HEK293 (cell line): ENCODE results near the gene CRHBP.

Experiments used
- CTCF ChIA-PET: fragments of 350-600 bp; formaldehyde crosslinking; extraction: SDS; loops from one replicate; lab custom pipeline; 2021; ENCODE audit warnings: antibody characterized with exemption; lab: Yijun Ruan, JAX
- POLR2A ChIA-PET: fragments of 300-600 bp; formaldehyde crosslinking; extraction: SDS; loops from one replicate; lab custom pipeline; 2020; ENCODE audit warnings: antibody characterized with exemption, inconsistent platforms; lab: Yijun Ruan, JAX
- H3K27ac ChIP-seq: fragments of 200-500 bp; sonication (Bioruptor generic); 2 replicates; pipeline ENCODE4 v1.5.1; 2014; ENCODE audit warnings: low read depth, low read length, control low read depth, inconsistent platforms; ENCODE audit errors: extremely low read depth
- H3K36me3 ChIP-seq, 2 experiments: fragments of 200-500 bp in 1 of 2; sonication (Bioruptor generic) in 1 of 2; 1 replicate in 1 of 2; 2 replicates in 1 of 2; pipeline ENCODE4 v1.5.1; 2014 to 2017; ENCODE audit warnings: inconsistent platforms in 2 of 2, low read length in 2 of 2; ENCODE audit not compliant: control insufficient read depth in 2 of 2, insufficient read depth in 1 of 2
- H3K4me1 ChIP-seq: fragments of 200-500 bp; sonication (Bioruptor generic); 2 replicates; pipeline ENCODE4 v1.5.1; 2014; ENCODE audit warnings: mild to moderate bottlenecking, low read length, inconsistent platforms; ENCODE audit not compliant: control insufficient read depth, insufficient read depth
- H3K4me3 ChIP-seq: 2 replicates; pipeline ENCODE4 v1.5.1; 2011; ENCODE audit warnings: low read depth, mild to moderate bottlenecking, control low read depth, low read length, moderate library complexity
- H3K9me3 ChIP-seq: fragments of 200-500 bp; sonication (Bioruptor generic); 2 replicates; pipeline ENCODE4 v1.5.1; 2014; ENCODE audit warnings: low read depth, low read length, inconsistent platforms; ENCODE audit not compliant: control insufficient read depth, insufficient read depth
- BCL11B ChIP-seq: fragments of 450-650 bp; formaldehyde crosslinking; IDR thresholded peaks from 2 replicates; pipeline ENCODE4 v1.5.1; 2016; ENCODE audit warnings: low read depth, missing biosample characterization, missing genetic modification characterization
- HOXD13 ChIP-seq: sonication (generic); formaldehyde crosslinking; IDR thresholded peaks from 2 replicates; pipeline ENCODE4 v1.8.0; 2022; ENCODE audit warnings: missing genetic modification reagents, borderline replicate concordance
- KLF8 ChIP-seq: fragments of 450-650 bp; formaldehyde crosslinking; IDR thresholded peaks from 2 replicates; pipeline ENCODE4 v1.5.1; 2016; ENCODE audit warnings: missing biosample characterization, missing genetic modification characterization
- ZBTB7A ChIP-seq: fragments of 450-650 bp; formaldehyde crosslinking; IDR thresholded peaks from 2 replicates; pipeline ENCODE4 v1.5.1; 2016; ENCODE audit warnings: low read depth, missing biosample characterization, missing genetic modification characterization
- ZFP41 ChIP-seq: fragments of 450-650 bp; formaldehyde crosslinking; IDR thresholded peaks from 2 replicates; pipeline ENCODE4 v1.5.1; 2016; ENCODE audit warnings: missing biosample characterization, missing genetic modification characterization, borderline replicate concordance
- ZNF10 ChIP-seq: fragments of 450-650 bp; formaldehyde crosslinking; IDR thresholded peaks from 2 replicates; pipeline ENCODE4 v1.5.1; 2017; ENCODE audit warnings: missing biosample characterization, missing genetic modification characterization
- ZNF138 ChIP-seq: fragments of 450-650 bp; formaldehyde crosslinking; IDR thresholded peaks from 2 replicates; pipeline ENCODE4 v1.5.1; 2016; ENCODE audit warnings: missing biosample characterization, missing genetic modification characterization, borderline replicate concordance
- ZNF140 ChIP-seq: fragments of 450-650 bp; formaldehyde crosslinking; IDR thresholded peaks from 2 replicates; pipeline ENCODE4 v1.5.1; 2016; ENCODE audit warnings: missing biosample characterization, missing genetic modification characterization
- ZNF211 ChIP-seq: fragments of 450-650 bp; formaldehyde crosslinking; IDR thresholded peaks from 2 replicates; pipeline ENCODE4 v1.5.1; 2016; ENCODE audit warnings: low read depth, missing biosample characterization, missing genetic modification characterization
- ZNF221 ChIP-seq: fragments of 450-650 bp; formaldehyde crosslinking; IDR thresholded peaks from 2 replicates; pipeline ENCODE4 v1.5.1; 2017; ENCODE audit warnings: missing biosample characterization, missing genetic modification characterization, borderline replicate concordance
- ZNF239 ChIP-seq: fragments of 450-650 bp; formaldehyde crosslinking; IDR thresholded peaks from 2 replicates; pipeline ENCODE4 v1.5.1; 2016; ENCODE audit warnings: missing biosample characterization, missing genetic modification characterization
- ZNF404 ChIP-seq: fragments of 450-650 bp; formaldehyde crosslinking; IDR thresholded peaks from 2 replicates; pipeline ENCODE4 v1.5.1; 2017; ENCODE audit warnings: missing biosample characterization, missing genetic modification characterization
- ZNF596 ChIP-seq: fragments of 450-650 bp; IDR thresholded peaks from 2 replicates; pipeline ENCODE4 v1.5.0; 2018; ENCODE audit warnings: missing biosample characterization, mild to moderate bottlenecking, missing genetic modification characterization, moderate library complexity
- ZNF600 ChIP-seq: fragments of 450-650 bp; formaldehyde crosslinking; IDR thresholded peaks from 2 replicates; pipeline ENCODE4 v1.5.1; 2016; ENCODE audit warnings: missing biosample characterization, missing genetic modification characterization
- ZNF701 ChIP-seq: fragments of 450-650 bp; formaldehyde crosslinking; IDR thresholded peaks from 2 replicates; pipeline ENCODE4 v1.5.1; 2016; ENCODE audit warnings: missing biosample characterization, missing genetic modification characterization
- TF ChIP-seq, protein P1 (sequence below): fragments of 450-650 bp; formaldehyde crosslinking; IDR thresholded peaks from 2 replicates; pipeline ENCODE4 v1.5.1; 2017; ENCODE audit warnings: missing biosample characterization, missing genetic modification characterization
- TF ChIP-seq, protein P2 (sequence below): fragments of 450-650 bp; formaldehyde crosslinking; IDR thresholded peaks from 2 replicates; pipeline ENCODE4 v1.5.1; 2016; ENCODE audit warnings: missing biosample characterization, missing genetic modification characterization
- TF ChIP-seq, protein P3 (sequence below): fragments of 450-650 bp; formaldehyde crosslinking; conservative IDR thresholded peaks from 2 replicates; pipeline ENCODE4 v1.5.1; 2016; ENCODE audit warnings: low read depth, missing biosample characterization, missing genetic modification characterization
- TF ChIP-seq, protein P4 (sequence below): fragments of 450-650 bp; formaldehyde crosslinking; IDR thresholded peaks from 2 replicates; pipeline ENCODE4 v1.5.1; 2016; ENCODE audit warnings: missing biosample characterization, missing genetic modification characterization
- TF ChIP-seq, protein P5 (sequence below): fragments of 450-650 bp; formaldehyde crosslinking; IDR thresholded peaks from 2 replicates; pipeline ENCODE4 v1.5.1; 2016; ENCODE audit warnings: missing biosample characterization, missing genetic modification characterization

The CRHBP gene

DNA sequence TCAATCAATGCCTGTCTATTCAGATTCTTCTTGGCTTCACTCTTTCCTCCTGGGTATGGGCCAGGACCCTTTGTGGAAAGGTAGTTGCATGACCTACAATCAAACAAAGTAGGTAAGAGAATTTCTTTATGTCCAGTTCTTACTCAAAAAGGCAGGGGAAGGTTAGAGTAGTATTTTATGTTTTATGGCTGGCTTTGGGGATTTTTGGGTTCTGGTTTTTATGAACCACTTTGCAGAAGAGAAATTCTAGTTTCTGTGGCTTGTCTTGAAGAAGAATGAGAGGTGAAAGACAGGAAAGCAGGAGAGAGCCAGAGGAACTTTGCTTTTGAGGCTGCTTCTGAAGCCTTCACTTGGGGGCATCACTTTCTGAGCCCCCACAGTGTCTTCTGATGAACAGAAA is 14.7 kb upstream of the CRHBP start:
- H3K4me1 ChIP-seq: no peaks in the 10 kb centered on the region
- H3K36me3 ChIP-seq: no peaks in the 10 kb centered on the region
- TF ChIP-seq, protein P1, sequence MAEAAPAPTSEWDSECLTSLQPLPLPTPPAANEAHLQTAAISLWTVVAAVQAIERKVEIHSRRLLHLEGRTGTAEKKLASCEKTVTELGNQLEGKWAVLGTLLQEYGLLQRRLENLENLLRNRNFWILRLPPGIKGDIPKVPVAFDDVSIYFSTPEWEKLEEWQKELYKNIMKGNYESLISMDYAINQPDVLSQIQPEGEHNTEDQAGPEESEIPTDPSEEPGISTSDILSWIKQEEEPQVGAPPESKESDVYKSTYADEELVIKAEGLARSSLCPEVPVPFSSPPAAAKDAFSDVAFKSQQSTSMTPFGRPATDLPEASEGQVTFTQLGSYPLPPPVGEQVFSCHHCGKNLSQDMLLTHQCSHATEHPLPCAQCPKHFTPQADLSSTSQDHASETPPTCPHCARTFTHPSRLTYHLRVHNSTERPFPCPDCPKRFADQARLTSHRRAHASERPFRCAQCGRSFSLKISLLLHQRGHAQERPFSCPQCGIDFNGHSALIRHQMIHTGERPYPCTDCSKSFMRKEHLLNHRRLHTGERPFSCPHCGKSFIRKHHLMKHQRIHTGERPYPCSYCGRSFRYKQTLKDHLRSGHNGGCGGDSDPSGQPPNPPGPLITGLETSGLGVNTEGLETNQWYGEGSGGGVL (tag by site-specific recombination): no peak
- TF ChIP-seq ZBTB7A (tag by site-specific recombination) (no peak), ZNF211 (no peak), ZNF600 (tag by site-specific recombination) (no peak), BCL11B (no peak), KLF8 (no peak), ZNF138 (no peak)
- TF ChIP-seq, protein P2, sequence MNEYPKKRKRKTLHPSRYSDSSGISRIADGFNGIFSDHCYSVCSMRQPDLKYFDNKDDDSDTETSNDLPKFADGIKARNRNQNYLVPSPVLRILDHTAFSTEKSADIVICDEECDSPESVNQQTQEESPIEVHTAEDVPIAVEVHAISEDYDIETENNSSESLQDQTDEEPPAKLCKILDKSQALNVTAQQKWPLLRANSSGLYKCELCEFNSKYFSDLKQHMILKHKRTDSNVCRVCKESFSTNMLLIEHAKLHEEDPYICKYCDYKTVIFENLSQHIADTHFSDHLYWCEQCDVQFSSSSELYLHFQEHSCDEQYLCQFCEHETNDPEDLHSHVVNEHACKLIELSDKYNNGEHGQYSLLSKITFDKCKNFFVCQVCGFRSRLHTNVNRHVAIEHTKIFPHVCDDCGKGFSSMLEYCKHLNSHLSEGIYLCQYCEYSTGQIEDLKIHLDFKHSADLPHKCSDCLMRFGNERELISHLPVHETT (tag by site-specific recombination): no peak
- TF ChIP-seq, protein P3, sequence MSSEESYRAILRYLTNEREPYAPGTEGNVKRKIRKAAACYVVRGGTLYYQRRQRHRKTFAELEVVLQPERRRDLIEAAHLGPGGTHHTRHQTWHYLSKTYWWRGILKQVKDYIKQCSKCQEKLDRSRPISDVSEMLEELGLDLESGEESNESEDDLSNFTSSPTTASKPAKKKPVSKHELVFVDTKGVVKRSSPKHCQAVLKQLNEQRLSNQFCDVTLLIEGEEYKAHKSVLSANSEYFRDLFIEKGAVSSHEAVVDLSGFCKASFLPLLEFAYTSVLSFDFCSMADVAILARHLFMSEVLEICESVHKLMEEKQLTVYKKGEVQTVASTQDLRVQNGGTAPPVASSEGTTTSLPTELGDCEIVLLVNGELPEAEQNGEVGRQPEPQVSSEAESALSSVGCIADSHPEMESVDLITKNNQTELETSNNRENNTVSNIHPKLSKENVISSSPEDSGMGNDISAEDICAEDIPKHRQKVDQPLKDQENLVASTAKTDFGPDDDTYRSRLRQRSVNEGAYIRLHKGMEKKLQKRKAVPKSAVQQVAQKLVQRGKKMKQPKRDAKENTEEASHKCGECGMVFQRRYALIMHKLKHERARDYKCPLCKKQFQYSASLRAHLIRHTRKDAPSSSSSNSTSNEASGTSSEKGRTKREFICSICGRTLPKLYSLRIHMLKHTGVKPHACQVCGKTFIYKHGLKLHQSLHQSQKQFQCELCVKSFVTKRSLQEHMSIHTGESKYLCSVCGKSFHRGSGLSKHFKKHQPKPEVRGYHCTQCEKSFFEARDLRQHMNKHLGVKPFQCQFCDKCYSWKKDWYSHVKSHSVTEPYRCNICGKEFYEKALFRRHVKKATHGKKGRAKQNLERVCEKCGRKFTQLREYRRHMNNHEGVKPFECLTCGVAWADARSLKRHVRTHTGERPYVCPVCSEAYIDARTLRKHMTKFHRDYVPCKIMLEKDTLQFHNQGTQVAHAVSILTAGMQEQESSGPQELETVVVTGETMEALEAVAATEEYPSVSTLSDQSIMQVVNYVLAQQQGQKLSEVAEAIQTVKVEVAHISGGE (tag by site-specific recombination): no peak
- TF ChIP-seq, all 188 proteins: peak for 0
- no peak overlapping the region for H3K27ac ChIP-seq
- CTCF ChIA-PET: no interaction called here
- POLR2A ChIA-PET: interaction anchor here (0.6 kb wide), 1 partner anchor 14 kb away, joined by 5 read pairs; no protein-coding TSS in a partner anchor
- H3K9me3 ChIP-seq: no peaks in the 10 kb centered on the region
- no peak overlapping the region for H3K4me3 ChIP-seq

DNA sequence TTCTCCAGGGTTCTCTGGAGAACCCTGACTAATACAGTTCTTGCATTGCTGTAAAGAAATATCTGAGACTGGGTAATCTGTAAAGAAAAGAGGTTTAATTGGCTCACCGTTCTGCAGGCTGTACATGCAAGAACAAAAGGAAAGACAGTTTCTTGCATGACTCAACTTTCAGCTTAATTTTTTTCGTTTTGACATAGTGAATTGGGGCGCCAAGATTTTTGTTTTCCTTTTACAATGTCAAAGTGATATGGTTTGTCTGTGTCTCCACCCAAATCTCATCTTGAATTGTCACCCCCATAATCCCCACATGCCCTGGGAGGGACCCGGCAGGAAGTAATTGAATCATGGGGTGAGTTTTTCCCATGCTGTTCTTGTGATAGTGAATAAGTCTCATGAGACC is 11.8 kb upstream of the CRHBP start:
- Histone ChIP-seq H3K9me3 (no peaks in the 10 kb centered on the region), H3K4me3 (no peak overlapping the region), H3K4me1 (no peaks in the 10 kb centered on the region), H3K27ac (no peak overlapping the region), H3K36me3 (no peaks in the 10 kb centered on the region)
- ChIA-PET CTCF (no interaction called here), POLR2A (no interaction called here)
- TF ChIP-seq ZNF140 (tag by site-specific recombination) (no peak), ZNF404 (no peak), ZFP41 (no peak), ZNF221 (no peak), ZNF239 (tag by site-specific recombination) (no peak), HOXD13 (CRISPR knock-in tag) (no peak), ZNF701 (no peak), ZNF10 (tag by site-specific recombination) (no peak), BCL11B (no peak), ZNF596 (no peak)
- TF ChIP-seq, protein P4, sequence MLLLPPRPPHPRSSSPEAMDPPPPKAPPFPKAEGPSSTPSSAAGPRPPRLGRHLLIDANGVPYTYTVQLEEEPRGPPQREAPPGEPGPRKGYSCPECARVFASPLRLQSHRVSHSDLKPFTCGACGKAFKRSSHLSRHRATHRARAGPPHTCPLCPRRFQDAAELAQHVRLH (tag by site-specific recombination): no peak
- TF ChIP-seq, protein P5, sequence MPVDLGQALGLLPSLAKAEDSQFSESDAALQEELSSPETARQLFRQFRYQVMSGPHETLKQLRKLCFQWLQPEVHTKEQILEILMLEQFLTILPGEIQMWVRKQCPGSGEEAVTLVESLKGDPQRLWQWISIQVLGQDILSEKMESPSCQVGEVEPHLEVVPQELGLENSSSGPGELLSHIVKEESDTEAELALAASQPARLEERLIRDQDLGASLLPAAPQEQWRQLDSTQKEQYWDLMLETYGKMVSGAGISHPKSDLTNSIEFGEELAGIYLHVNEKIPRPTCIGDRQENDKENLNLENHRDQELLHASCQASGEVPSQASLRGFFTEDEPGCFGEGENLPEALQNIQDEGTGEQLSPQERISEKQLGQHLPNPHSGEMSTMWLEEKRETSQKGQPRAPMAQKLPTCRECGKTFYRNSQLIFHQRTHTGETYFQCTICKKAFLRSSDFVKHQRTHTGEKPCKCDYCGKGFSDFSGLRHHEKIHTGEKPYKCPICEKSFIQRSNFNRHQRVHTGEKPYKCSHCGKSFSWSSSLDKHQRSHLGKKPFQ (tag by site-specific recombination): no peak
